T follicular helper cell (primary cell): ENCODE data around the gene CXCR2.
"Not testable (repeated sequence)": the region's sequence is repeated elsewhere in the genome, so short reads cannot be mapped to it uniquely, and the experiment has no call there.

Experiments used
- DNase-seq: peaks from one replicate; pipeline ENCODE4 v3.0.0-alpha.2; 2020; ENCODE audit warnings: low read depth
- total RNA-seq, 2 experiments: gene quantifications; one replicate each; lab custom pipeline; 2026; lab: John Stamatoyannopoulos, UW

The CXCR2 gene
- 0 reads per million in 2 experiments for total RNA-seq

GRCh38 chr2:218125626-218126080, at the start of gene CXCR2:
Gene CXCR2 (plus strand): TSS chr2:218126028. CDS start chr2:218134802, 8,774 bp downstream.
- DNase-seq = no peak

- no peak for DNase-seq
These were observed 48.2 kb upstream of the CXCR2 start for GRCh38 chr2:218077464-218078216.

GRCh38 chr2:218079943-218080913, 45.6 kb upstream of the CXCR2 start:
- DNase-seq = no peak

- no peak for DNase-seq
These were observed 44.8 kb upstream of the CXCR2 start for GRCh38 chr2:218081063-218081462.

- no peak for DNase-seq
These were observed 44.1 kb upstream of the CXCR2 start for GRCh38 chr2:218081695-218082094.

- no peak for DNase-seq
These were observed 43.1 kb upstream of the CXCR2 start for GRCh38 chr2:218082586-218083351.

- no peak for DNase-seq
These were observed 42.5 kb upstream of the CXCR2 start for GRCh38 chr2:218083352-218083676.

GRCh38 chr2:218086478-218086877, 39.4 kb upstream of the CXCR2 start:
- DNase-seq = no peak

- DNase-seq = no peak
These were observed 36.6 kb upstream of the CXCR2 start for GRCh38 chr2:218089259-218089658.

- DNase-seq = no peak
These were observed 34.1 kb upstream of the CXCR2 start for GRCh38 chr2:218091746-218092145.

- DNase-seq = no peak
These were observed 31.9 kb upstream of the CXCR2 start for GRCh38 chr2:218093879-218094278.

- no peak for DNase-seq
These were observed 30.0 kb upstream of the CXCR2 start for GRCh38 chr2:218095853-218096252.

- DNase-seq = no peak
These were observed 27.9 kb upstream of the CXCR2 start for GRCh38 chr2:218097975-218098374.

- not testable (repeated sequence) for DNase-seq
These were observed 17.0 kb upstream of the CXCR2 start for GRCh38 chr2:218108834-218109233.

- not testable (repeated sequence) for DNase-seq
These were observed 4.0 kb upstream of the CXCR2 start for GRCh38 chr2:218121789-218122188.

- DNase-seq = not testable (repeated sequence)
These were observed 3.5 kb upstream of the CXCR2 start for GRCh38 chr2:218122286-218122685.

GRCh38 chr2:218123986-218124385, 1.8 kb upstream of the CXCR2 start:
- no peak for DNase-seq

GRCh38 chr2:218125095-218125494, 733 bp upstream of the CXCR2 start:
- DNase-seq = no peak

- DNase-seq = no peak
These were observed 2.2 kb downstream of the CXCR2 start for GRCh38 chr2:218127929-218128455.

- no peak for DNase-seq
These were observed 3.1 kb downstream of the CXCR2 start for GRCh38 chr2:218128781-218129457.

- no peak for DNase-seq
These were observed 3.8 kb downstream of the CXCR2 start for GRCh38 chr2:218129458-218130135.
